SU-DHL-6 (cell line): ENCODE data around the gene TNS3.

Experiments
- H2AFZ ChIP-seq: fragments of 200-600 bp; sonication (generic); 2 replicates; pipeline ENCODE4 v1.6.1; 2014; ENCODE audit warnings: low read depth, mild to moderate bottlenecking, moderate library complexity, mixed read lengths, antibody characterized with exemption, low read length; ENCODE audit not compliant: severe bottlenecking
- H3F3A ChIP-seq: fragments of 200-600 bp; shearing (Covaris generic); 2 replicates; pipeline ENCODE4 v1.6.0; 2016; ENCODE audit warnings: antibody characterized with exemption, mild to moderate bottlenecking; ENCODE audit not compliant: insufficient read depth
- H3K27ac ChIP-seq: fragments of 200-600 bp; sonication (generic); 2 replicates; pipeline ENCODE4 v1.5.1; 2016; ENCODE audit warnings: low read depth, mild to moderate bottlenecking, low read length, moderate library complexity, mixed read lengths
- H3K27me3 ChIP-seq: fragments of 200-600 bp; sonication (generic), shearing (Covaris generic); 2 replicates; pipeline ENCODE4 v1.6.0; 2014; ENCODE audit warnings: mild to moderate bottlenecking, low read length
- H3K36me3 ChIP-seq: fragments of 200-600 bp; sonication (generic); 2 replicates; pipeline ENCODE4 v1.6.1; 2014; ENCODE audit warnings: mild to moderate bottlenecking, low read length, mixed read lengths
- H3K4me2 ChIP-seq: fragments of 300-600, 200-600 bp; shearing (Covaris generic), sonication (generic); 2 replicates; pipeline ENCODE4 v1.6.0; 2014; ENCODE audit warnings: low read length, low read depth, mild to moderate bottlenecking; ENCODE audit not compliant: poor library complexity, severe bottlenecking
- H3K4me3 ChIP-seq: fragments of 200-600 bp; sonication (generic); 2 replicates; pipeline ENCODE4 v1.5.1; 2014; ENCODE audit warnings: antibody characterized with exemption, low read length, mild to moderate bottlenecking, mixed read lengths; ENCODE audit not compliant: insufficient read depth, poor library complexity, severe bottlenecking
- H3K79me2 ChIP-seq: fragments of 200-600 bp; sonication (generic); 2 replicates; pipeline ENCODE4 v1.6.1; 2014; ENCODE audit warnings: mild to moderate bottlenecking, low read length, moderate library complexity; ENCODE audit not compliant: insufficient read depth
- H3K9ac ChIP-seq: fragments of 200-600 bp; sonication (generic); 2 replicates; pipeline ENCODE4 v1.7.0; 2014; ENCODE audit warnings: mild to moderate bottlenecking, low read length
- H3K9me2 ChIP-seq: fragments of 200-600 bp; sonication (generic); replicated peaks from 2 replicates; pipeline ENCODE4 v1.6.1; 2014; ENCODE audit warnings: low read length; ENCODE audit not compliant: insufficient read depth
- H3K9me3 ChIP-seq: fragments of 200-600 bp; sonication (generic); 2 replicates; pipeline ENCODE4 v1.6.1; 2014; ENCODE audit warnings: low read length, mixed read lengths; ENCODE audit not compliant: insufficient read depth
- H4K20me1 ChIP-seq: fragments of 200-600 bp; sonication (generic); 2 replicates; pipeline ENCODE4 v1.6.1; 2014; ENCODE audit warnings: low read depth, mild to moderate bottlenecking, antibody characterized with exemption, low read length, moderate library complexity, mixed read lengths
- CTCF ChIP-seq: fragments of 200-600 bp; sonication (generic); IDR thresholded peaks from one replicate; pipeline ENCODE4 v1.5.1; 2017; ENCODE audit warnings: antibody characterized with exemption, mild to moderate bottlenecking, low read length, moderate library complexity; ENCODE audit not compliant: insufficient read depth, poor library complexity, severe bottlenecking
- EZH2phosphoT487 ChIP-seq: fragments of 200-600 bp; sonication (generic), shearing (Covaris generic); conservative IDR thresholded peaks from 2 replicates; pipeline ENCODE4 v1.6.1; 2018; ENCODE audit warnings: mild to moderate bottlenecking, antibody characterized with exemption, low read length, moderate library complexity, mixed read lengths

Gene TNS3

GRCh38 chr7:47411901-47412300 is 170.0 kb downstream of the TNS3 start:
- Histone ChIP-seq H3K27ac (no peak overlapping the region), H2AFZ (no peak overlapping the region), H3K79me2 (no peaks in the 10 kb centered on the region), H3K27me3 (no peaks in the 10 kb centered on the region), H3K9ac (no peak overlapping the region), H3K4me3 (no peak overlapping the region), H3K4me2 (no peak overlapping the region), H4K20me1 (no peaks in the 10 kb centered on the region), H3K36me3 (no peaks in the 10 kb centered on the region), H3K9me3 (no peaks in the 10 kb centered on the region), H3F3A (no peaks in the 10 kb centered on the region), H3K9me2 (no peaks in the 10 kb centered on the region)
- TF ChIP-seq CTCF (no peak), EZH2phosphoT487 (no peak)

- Histone ChIP-seq H3K9ac (no peak overlapping the region), H3K27ac (no peak overlapping the region), H3K9me2 (no peaks in the 10 kb centered on the region), H3K36me3 (no peaks in the 10 kb centered on the region), H3K79me2 (no peaks in the 10 kb centered on the region), H3K4me3 (no peak overlapping the region), H3K4me2 (no peak overlapping the region), H3K27me3 (no peaks in the 10 kb centered on the region), H2AFZ (no peak overlapping the region), H4K20me1 (no peaks in the 10 kb centered on the region), H3F3A (no peaks in the 10 kb centered on the region), H3K9me3 (no peaks in the 10 kb centered on the region)
- no peak for TF ChIP-seq CTCF
- TF ChIP-seq EZH2phosphoT487: no peak
Observed at GRCh38 chr7:47411281-47411869, 170.5 kb downstream of the TNS3 start.

GRCh38 chr7:47408675-47409074 is 173.2 kb downstream of the TNS3 start:
- TF ChIP-seq CTCF: no peak
- no peak for TF ChIP-seq EZH2phosphoT487
- no peaks in the 10 kb centered on the region for H3K36me3 ChIP-seq
- H3K27ac ChIP-seq: no peak overlapping the region
- H3K79me2 ChIP-seq: no peaks in the 10 kb centered on the region
- no peaks in the 10 kb centered on the region for H3K9me3 ChIP-seq
- no peak overlapping the region for H3K4me2 ChIP-seq
- H3K9ac ChIP-seq: no peak overlapping the region
- no peaks in the 10 kb centered on the region for H3F3A ChIP-seq
- H3K9me2 ChIP-seq: no peaks in the 10 kb centered on the region
- H4K20me1 ChIP-seq: no peaks in the 10 kb centered on the region
- no peak overlapping the region for H2AFZ ChIP-seq
- H3K4me3 ChIP-seq: no peak overlapping the region
- no peaks in the 10 kb centered on the region for H3K27me3 ChIP-seq
